Hepatocyte (in vitro differentiated cells): ENCODE data around the gene EIF1AX.

ENCODE experiments used
- CTCF ChIP-seq: fragments of 200-600 bp; sonication (generic); IDR thresholded peaks from 2 replicates; pipeline ENCODE4 v1.5.1; 2016; ENCODE audit warnings: antibody characterized with exemption, mild to moderate bottlenecking; ENCODE audit not compliant: poor library complexity
- EZH2 ChIP-seq: fragments of 200-600 bp; sonication (generic); IDR thresholded peaks from 2 replicates; pipeline ENCODE4 v1.6.1; 2016; ENCODE audit warnings: antibody characterized with exemption, mild to moderate bottlenecking, borderline replicate concordance

DNA sequence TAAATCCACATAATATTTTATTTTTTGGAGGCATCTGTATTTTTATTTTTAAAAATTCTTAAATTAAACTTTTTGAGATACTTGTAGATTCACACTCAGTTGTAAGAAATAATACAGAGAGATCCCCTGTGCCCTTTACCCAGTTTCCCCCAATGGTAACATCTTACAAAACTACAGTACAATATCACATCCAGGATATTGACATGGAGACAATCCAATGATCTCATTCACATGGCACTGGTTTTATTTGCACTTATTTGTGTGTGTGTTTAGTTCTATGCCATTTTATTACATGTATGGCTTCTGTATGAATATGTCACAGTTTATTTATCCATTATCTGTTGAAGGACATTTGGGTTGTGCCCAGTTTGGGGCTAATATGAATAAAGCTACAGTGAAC lies 35.5 kb upstream of the EIF1AX start:
- TF ChIP-seq CTCF (no peak), EZH2 (no peak)
